Activated CD4-positive, alpha-beta T cell treated with anti-CD3 and anti-CD28 coated beads, Interleukin-2, Interleukin-4, amounts not matched to agents 100 ng/mL and 50 ng/mL, durations not matched to agents 16 hours and 8 hours (primary cell): Measurements from ENCODE around the gene MED15.

Experiments used
- DNase-seq: peaks from one replicate; pipeline ENCODE4 v3.0.0-alpha.2; 2020; ENCODE audit warnings: low spot score

Gene MED15

DNA sequence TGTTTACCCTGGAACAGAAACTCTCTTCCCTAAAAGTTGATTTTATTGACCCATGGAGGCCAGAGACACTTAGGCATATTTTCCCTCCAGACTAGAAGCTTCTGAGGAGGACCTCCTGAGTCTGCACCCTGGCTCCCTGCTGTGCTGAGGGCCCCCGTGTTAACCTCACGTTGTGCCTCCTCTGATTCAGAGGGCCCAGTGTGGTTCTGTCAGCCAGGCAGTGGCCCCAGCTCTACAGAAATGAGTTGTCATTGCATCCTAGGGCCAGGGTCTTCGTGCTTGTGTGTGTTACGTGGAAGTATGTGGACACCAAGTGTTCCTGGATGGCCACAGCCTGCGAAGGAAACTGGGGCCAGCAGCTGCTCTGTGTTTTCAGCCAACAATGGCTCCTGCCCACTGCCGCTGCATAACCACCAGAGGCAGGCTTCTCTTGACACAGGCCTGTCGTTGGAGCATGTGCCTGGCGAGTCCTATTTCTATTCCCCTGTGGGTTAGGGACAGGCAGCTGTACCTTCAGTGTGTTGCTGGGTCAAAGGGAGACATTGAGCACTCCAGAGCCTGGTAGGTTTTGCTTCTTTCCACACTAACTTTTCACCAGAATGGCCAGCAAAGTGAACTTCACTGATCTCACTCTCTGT, 44.5 kb downstream of the MED15 start:
- peak; percentile 60 for DNase-seq

GRCh38 chr22:20552443-20553401, 45.3 kb downstream of the MED15 start:
- no peak for DNase-seq

GRCh38 chr22:20553947-20554741, 46.7 kb downstream of the MED15 start:
- no peak for DNase-seq

- DNase-seq: no peak
Observed at GRCh38 chr22:20554824-20555223, 47.4 kb downstream of the MED15 start.

DNA sequence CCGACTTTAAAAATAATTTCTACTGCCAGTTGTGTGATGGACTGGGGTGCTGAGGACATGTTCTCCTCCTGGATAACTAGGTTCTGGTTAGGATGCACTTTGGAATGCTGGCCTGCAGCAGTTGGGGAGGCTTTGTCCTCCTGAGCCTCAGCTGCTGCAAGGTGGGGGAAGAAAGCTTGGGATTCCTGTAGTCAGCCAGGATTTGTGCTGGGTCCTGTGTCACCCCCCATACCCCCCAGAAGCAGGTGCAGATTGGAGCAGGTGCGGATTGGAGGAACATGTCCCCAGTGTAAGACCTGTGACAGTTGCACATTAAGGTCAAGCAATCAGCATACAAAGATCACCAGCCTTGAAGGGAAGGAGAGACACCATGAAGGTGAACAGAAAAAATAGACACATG, 51.1 kb downstream of the MED15 start:
- no peak for DNase-seq

DNA sequence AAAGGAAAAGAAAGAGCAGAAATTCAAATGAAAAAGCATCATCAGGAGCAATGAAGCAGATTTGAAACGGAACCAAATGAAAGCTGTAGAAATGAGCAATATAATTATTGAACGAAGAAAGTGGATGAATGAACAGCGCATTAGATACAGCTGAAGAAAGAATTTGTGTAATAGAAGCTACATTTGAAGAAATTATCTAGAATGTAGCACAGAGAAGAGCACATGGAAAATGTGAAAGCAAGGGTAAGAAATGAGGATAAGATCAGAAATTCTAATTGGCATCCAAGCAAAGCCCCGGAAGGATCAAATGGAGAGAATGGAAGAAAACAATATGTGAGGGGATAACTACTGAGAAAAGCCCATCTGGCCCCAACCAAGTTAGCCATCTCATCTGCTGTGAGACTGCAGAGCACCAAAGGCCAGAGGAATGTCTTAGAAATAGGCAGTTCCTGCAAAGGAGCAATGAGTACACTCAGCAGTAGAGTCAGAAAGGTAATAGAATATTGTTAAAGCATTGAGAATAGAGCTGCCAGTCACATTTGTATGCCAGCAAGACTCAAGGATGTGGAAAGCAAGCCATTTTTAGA, 51.9 kb downstream of the MED15 start:
- no peak for DNase-seq

GRCh38 chr22:20560716-20561115, 53.3 kb downstream of the MED15 start:
- no peak for DNase-seq

- no peak for DNase-seq
Observed at GRCh38 chr22:20561882-20562281, 54.5 kb downstream of the MED15 start.

DNA sequence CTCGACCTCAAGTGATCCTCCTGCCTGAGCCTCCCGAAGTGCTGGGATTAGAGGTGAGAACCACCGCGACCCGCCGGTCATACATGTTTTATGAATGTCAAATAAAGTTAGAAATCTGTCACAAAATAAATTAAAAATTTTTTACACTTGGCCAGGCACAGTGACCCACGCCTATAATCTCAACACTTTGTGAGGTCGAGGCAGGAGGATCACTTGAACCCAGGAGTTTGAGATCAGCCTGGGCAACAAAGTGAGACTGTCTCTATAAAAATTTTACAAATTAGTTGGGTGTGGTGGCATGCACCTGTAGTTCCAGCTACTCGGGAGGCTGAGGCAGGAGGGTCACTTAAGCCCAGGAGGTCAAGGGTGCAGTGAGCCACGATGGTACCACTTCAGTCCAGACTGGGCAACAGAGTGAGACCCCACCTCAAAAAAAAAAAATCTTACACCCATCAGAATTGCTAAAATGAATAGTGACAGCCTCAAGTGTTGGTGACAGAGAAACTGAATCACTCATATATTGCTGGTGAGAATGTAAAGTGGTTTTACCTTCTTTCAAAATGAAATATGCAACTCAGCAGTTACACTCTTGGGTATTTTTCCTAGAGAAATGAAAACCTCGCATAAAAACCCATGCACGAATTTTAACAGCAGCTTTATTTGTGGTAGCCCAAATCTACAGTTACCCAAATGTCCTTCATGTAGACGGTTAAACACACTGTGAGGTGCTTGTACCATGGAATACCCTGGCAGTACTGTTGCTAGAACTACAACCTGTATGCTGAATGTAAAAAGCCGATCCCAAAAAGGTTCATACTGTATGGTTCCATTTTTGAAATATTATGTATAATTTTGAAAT, 55.4 kb downstream of the MED15 start:
- peak; percentile 50 for DNase-seq

GRCh38 chr22:20563466-20563906, 56.1 kb downstream of the MED15 start:
- DNase-seq: peak; percentile 53

DNA sequence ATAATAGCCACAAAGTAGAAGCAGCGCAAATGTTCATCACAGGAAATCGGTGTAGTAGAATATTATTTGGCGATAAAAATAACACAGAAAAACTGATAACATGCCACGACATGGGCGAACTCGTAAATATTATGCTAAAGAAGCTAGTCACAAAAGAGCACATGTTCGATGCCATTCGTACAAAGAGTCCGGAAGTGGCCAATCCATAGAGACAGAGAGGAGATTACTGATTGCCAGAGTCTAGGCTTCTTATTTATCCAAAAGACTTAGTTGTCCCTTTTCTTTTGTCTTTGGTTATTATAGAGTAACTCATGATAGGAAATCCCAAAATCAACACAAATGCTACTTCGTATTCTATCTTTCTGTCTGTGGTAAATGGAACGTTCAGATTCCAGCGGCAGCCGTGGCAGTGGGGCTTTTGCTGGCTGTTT, 56.5 kb downstream of the MED15 start:
- no peak for DNase-seq

- DNase-seq: no peak
Observed at GRCh38 chr22:20565079-20565734, 57.8 kb downstream of the MED15 start.

- no peak for DNase-seq
Observed at GRCh38 chr22:20565761-20566160, 58.4 kb downstream of the MED15 start.

DNA sequence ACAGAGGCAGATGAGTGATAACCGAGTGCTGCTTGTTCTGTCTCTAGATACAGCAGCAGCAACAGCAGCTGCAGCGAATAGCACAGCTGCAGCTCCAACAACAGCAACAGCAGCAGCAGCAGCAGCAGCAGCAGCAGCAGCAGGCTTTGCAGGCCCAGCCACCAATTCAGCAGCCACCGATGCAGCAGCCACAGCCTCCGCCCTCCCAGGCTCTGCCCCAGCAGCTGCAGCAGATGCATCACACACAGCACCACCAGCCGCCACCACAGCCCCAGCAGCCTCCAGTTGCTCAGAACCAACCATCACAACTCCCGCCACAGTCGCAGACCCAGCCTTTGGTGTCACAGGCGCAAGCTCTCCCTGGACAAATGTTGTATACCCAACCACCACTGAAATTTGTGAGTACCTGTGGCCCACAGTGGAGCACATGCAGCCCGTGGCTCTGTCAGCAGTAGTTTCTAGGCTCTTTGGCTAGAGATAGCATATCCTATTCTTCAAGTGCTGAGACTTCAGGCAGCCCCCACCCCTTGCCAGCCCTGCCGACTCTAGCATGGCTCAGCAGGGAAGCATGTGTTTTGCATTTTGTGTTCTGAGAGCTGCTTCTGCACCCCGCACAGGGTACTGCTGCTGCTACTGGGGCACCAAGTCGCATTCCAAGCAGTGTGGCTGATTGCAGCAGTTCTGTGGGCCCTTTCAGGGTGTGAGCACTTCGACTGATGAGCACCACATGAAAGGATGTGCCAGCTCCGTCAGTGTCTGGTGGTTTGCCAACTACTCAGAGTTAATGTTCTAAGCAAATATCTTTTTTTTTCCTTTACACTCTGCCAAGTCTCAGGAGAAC, 59.2 kb downstream of the MED15 start:
- no peak for DNase-seq

DNA sequence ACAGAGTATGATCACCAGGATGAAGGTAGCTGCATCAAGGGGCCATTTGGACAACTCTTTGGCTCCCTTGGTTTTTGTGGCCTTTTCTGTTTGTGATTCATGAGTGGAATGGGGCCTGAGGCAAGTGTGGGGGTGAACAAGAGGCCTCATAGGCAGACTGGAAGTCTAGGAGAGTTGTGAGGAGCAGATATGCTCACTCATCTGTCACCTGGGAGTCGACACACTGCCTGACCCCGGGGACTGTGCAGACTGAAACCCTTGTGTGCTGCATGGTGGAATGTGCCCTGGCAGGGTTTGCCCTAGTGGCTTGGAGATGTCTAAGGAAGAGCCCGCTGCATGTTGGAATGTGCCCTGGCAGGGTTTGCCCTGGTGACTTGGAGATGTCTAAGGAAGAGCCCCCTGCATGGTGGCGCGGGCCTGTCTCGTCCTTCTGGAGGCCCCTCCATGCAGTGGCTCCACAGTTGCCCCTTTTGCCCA, 60.0 kb downstream of the MED15 start:
- no peak for DNase-seq

- DNase-seq: no peak
Observed at GRCh38 chr22:20567993-20568417, 60.6 kb downstream of the MED15 start.

DNA sequence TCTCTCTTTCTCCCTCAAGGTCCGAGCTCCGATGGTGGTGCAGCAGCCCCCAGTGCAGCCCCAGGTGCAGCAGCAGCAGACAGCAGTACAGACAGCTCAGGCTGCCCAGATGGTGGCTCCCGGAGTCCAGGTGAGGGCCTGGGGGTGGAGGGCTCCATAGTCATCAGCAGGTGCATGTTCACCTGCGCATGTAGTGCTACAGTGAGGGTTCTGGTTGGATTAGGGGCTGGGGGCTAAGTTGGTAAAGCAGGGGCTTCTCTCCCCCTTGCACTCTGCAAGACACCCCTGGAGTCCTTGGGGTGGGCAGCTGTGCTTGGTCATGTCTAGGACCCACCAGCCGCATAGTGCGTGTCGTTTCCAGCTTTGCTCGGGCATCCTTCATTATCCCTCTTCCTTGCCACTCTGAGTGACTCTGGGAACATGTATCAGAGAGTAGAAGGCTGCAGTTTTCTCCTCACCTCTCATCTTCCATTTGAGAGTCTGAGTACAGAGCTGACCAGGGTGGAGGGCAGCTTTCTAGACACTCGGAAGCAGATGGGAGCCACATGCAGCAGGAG, 61.2 kb downstream of the MED15 start:
- DNase-seq: no peak

- DNase-seq: peak; percentile 81
Observed at GRCh38 chr22:20569059-20570058, 61.9 kb downstream of the MED15 start.
